GM19397 (cell line): ENCODE results near the gene KATNA1.

Experiments used
- ATAC-seq: cut with Tn5 transposase; IDR thresholded peaks from one replicate; pipeline ENCODE4 v1.9.1; 2021; ENCODE audit warnings: mild to moderate bottlenecking, moderate library complexity; ENCODE audit not compliant: unreplicated experiment

Gene KATNA1

GRCh38 chr6:149545258-149545753 is 103.2 kb downstream of the KATNA1 start:
- ATAC-seq, result no peak
